ENCODE measurements around the gene MROH9.

Gene MROH9

DNA sequence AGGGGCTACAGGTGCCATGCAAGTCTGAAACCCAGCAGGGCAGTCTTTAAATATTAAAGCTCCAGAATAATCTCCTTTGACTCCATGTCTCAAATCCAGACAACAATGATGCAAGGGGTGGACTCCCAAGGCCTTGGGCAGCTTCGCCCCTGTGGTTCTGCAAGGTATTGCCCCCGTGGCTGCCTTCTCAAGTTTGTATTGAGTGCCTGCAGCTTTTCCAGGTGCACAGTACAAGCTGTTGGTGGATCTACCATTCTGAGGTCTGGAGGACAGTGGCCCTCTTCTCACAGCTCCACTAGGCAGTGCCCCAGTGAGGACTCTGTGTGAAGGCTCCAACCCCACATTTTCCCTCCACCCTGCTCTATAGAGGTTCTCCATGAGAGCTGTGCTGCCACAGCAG is 3.7 kb upstream of the MROH9 start:
- peaks cover 21% of the 10 kb centered on the region for H3K4me1 ChIP-seq (ENCODE audit: low read length)
- H3K79me2 ChIP-seq (ENCODE audit: low read length), result no peaks in the 10 kb centered on the region
- H3F3A ChIP-seq (ENCODE audit: insufficient read depth, low read length), result peaks cover 16% of the 10 kb centered on the region
- DNase-seq, result no peak
- peak overlapping the region; percentile 50; the same call in 1 of the 2 replicates for H3K27ac ChIP-seq (ENCODE audit: low read length)
- peak overlapping the region; percentile 59; the same call in 1 of the 2 replicates for H3K4me2 ChIP-seq (ENCODE audit: low read depth, low read length)
- H3K27me3 ChIP-seq (replicated peaks; ENCODE audit: insufficient read depth, low read length), result no peaks in the 10 kb centered on the region
- no peaks in the 10 kb centered on the region for H3K9me3 ChIP-seq (replicated peaks; ENCODE audit: insufficient read depth, low read length)
- H3K36me3 ChIP-seq (replicated peaks; ENCODE audit: insufficient read depth, low read length), result no peaks in the 10 kb centered on the region
- peak overlapping the region; percentile 41 for H3K4me3 ChIP-seq (ENCODE audit: low read length)
- H2AFZ ChIP-seq (ENCODE audit: low read length), result peak overlapping the region; percentile 59
- H4K20me1 ChIP-seq (ENCODE audit: insufficient read depth, low read length), result no peaks in the 10 kb centered on the region
- no peaks in the 10 kb centered on the region for H3K9me2 ChIP-seq (replicated peaks; ENCODE audit: insufficient read depth, low read length)
- TF ChIP-seq EZH2 (optimal IDR thresholded peaks at IDR 0.05; ENCODE audit: low read depth, low read length), result no peak
- TF ChIP-seq, protein P1, sequence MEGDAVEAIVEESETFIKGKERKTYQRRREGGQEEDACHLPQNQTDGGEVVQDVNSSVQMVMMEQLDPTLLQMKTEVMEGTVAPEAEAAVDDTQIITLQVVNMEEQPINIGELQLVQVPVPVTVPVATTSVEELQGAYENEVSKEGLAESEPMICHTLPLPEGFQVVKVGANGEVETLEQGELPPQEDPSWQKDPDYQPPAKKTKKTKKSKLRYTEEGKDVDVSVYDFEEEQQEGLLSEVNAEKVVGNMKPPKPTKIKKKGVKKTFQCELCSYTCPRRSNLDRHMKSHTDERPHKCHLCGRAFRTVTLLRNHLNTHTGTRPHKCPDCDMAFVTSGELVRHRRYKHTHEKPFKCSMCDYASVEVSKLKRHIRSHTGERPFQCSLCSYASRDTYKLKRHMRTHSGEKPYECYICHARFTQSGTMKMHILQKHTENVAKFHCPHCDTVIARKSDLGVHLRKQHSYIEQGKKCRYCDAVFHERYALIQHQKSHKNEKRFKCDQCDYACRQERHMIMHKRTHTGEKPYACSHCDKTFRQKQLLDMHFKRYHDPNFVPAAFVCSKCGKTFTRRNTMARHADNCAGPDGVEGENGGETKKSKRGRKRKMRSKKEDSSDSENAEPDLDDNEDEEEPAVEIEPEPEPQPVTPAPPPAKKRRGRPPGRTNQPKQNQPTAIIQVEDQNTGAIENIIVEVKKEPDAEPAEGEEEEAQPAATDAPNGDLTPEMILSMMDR (IDR thresholded peaks at IDR 0.05; ENCODE audit: low read length), result peak; percentile 13; the same call in 1 of the 2 replicates
- H3K9ac ChIP-seq (ENCODE audit: low read length), result peak overlapping the region; percentile 26; the same call in 1 of the 2 replicates

- H2AFZ ChIP-seq (ENCODE audit: low read length), result peak overlapping the region; percentile 59
Observed at GRCh38 chr1:170932236-170932635, 3.1 kb upstream of the MROH9 start.

DNA sequence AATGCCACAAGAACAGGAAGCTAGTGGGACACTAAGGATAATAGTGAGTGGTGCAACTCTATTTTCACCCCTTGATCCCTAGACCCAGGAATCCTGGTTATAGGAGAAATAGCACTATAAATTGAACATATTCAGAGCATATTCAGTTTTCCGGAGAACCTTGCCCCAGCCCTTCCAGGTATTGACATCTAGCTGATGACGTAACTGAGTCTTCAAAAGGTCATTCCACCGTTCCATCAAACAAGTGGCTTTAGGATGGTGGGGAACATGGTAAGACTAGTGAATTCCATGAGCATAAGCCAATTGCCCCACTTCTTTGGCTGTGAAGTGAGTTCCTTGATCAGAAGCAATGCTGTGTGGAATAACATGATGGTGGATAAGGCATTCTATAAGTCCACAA is 2.9 kb downstream of the MROH9 start:
- no peaks in the 10 kb centered on the region for H3K9me2 ChIP-seq (replicated peaks; ENCODE audit: insufficient read depth, low read length)

More at GRCh38 chr1:170932236-170932635, 3.1 kb upstream of the MROH9 start:
- no peaks in the 10 kb centered on the region for H3K27me3 ChIP-seq (replicated peaks; ENCODE audit: insufficient read depth, low read length)
- no peaks in the 10 kb centered on the region for H3K79me2 ChIP-seq (ENCODE audit: low read length)
- H3K9ac ChIP-seq (ENCODE audit: low read length), result peak overlapping the region; percentile 26; the same call in 1 of the 2 replicates
- peak overlapping the region; percentile 41 for H3K4me3 ChIP-seq (ENCODE audit: low read length)
- H3F3A ChIP-seq (ENCODE audit: insufficient read depth, low read length), result peaks cover 16% of the 10 kb centered on the region
- H3K9me2 ChIP-seq (replicated peaks; ENCODE audit: insufficient read depth, low read length), result no peaks in the 10 kb centered on the region
- no peaks in the 10 kb centered on the region for H4K20me1 ChIP-seq (ENCODE audit: insufficient read depth, low read length)
- H3K4me1 ChIP-seq (ENCODE audit: low read length), result peaks cover 21% of the 10 kb centered on the region
- TF ChIP-seq EZH2 (optimal IDR thresholded peaks at IDR 0.05; ENCODE audit: low read depth, low read length), result no peak
- no peak for TF ChIP-seq EZH2phosphoT487 (IDR thresholded peaks at IDR 0.05; ENCODE audit: low read length)
- TF ChIP-seq, protein P1 (IDR thresholded peaks at IDR 0.05; ENCODE audit: low read length), result no peak
- H3K9me3 ChIP-seq (replicated peaks; ENCODE audit: insufficient read depth, low read length), result no peaks in the 10 kb centered on the region
- peak overlapping the region; percentile 50; the same call in 1 of the 2 replicates for H3K27ac ChIP-seq (ENCODE audit: low read length)
- H3K36me3 ChIP-seq (replicated peaks; ENCODE audit: insufficient read depth, low read length), result no peaks in the 10 kb centered on the region
- peak overlapping the region; percentile 59; the same call in 1 of the 2 replicates for H3K4me2 ChIP-seq (ENCODE audit: low read depth, low read length)
- peak; percentile 92 for DNase-seq

More for the DNA sequence above, 2.9 kb downstream of the MROH9 start:
- Histone ChIP-seq H3K27me3 (replicated peaks; ENCODE audit: insufficient read depth, low read length) (no peaks in the 10 kb centered on the region), H2AFZ (ENCODE audit: low read length) (no peak overlapping the region), H3F3A (ENCODE audit: insufficient read depth, low read length) (no peaks in the 10 kb centered on the region), H4K20me1 (ENCODE audit: insufficient read depth, low read length) (no peaks in the 10 kb centered on the region), H3K36me3 (replicated peaks; ENCODE audit: insufficient read depth, low read length) (no peaks in the 10 kb centered on the region), H3K9me3 (replicated peaks; ENCODE audit: insufficient read depth, low read length) (no peaks in the 10 kb centered on the region), H3K4me3 (ENCODE audit: low read length) (no peak overlapping the region), H3K79me2 (ENCODE audit: low read length) (no peaks in the 10 kb centered on the region), H3K4me2 (ENCODE audit: low read depth, low read length) (no peak overlapping the region), H3K4me1 (ENCODE audit: low read length) (no peaks in the 10 kb centered on the region), H3K9ac (ENCODE audit: low read length) (no peak overlapping the region), H3K27ac (ENCODE audit: low read length) (no peak overlapping the region)
- TF ChIP-seq EZH2 (optimal IDR thresholded peaks at IDR 0.05; ENCODE audit: low read depth, low read length) (no peak), EZH2phosphoT487 (IDR thresholded peaks at IDR 0.05; ENCODE audit: low read length) (no peak)
- TF ChIP-seq, protein P1 (IDR thresholded peaks at IDR 0.05; ENCODE audit: low read length), result no peak
- no peak for DNase-seq
